HCT116 (cell line): ENCODE results near the gene ZXDC. TPM values are rescaled to one million over a fixed set of nuclear protein-coding genes. Genes with fewer than 3 reads are reported as not detected.

Experiments
- ATAC-seq: fragments of 200-7000 bp; cut with Tn5 transposase; 2 replicates; pipeline ENCODE4 v1.9.1; 2020; ENCODE audit warnings: mild to moderate bottlenecking, moderate library complexity
- BruUV-seq: library from RNA; stranded (reverse); fragments of 400-500 nt; replicated peaks from 2 replicates; lab custom pipeline; 2021; lab: Mats Ljungman, UMichigan
- CTCF ChIA-PET: fragments of 300-600 bp; sonication (Branson Sonifier 250); formaldehyde crosslinking; loops from one replicate; lab custom pipeline; 2021; ENCODE audit warnings: antibody characterized with exemption; lab: Charles Lee
- POLR2A ChIA-PET: fragments of 300-600, 350-600 bp; sonication (Branson Sonifier 250); formaldehyde crosslinking; loops from one replicate; lab custom pipeline; 2021; ENCODE audit warnings: antibody characterized with exemption; lab: Charles Lee
- RAD21 ChIA-PET, 2 experiments: fragments of 300-600 bp; sonication (Branson Sonifier 250); formaldehyde crosslinking; loops; one replicate each; lab custom pipeline; 2023; ENCODE audit warnings: low total read pairs in 2 of 2; ENCODE audit not compliant: uncharacterized antibody in 2 of 2, unreplicated experiment in 2 of 2, low non-redundant PET in 1 of 2; lab: Charles Lee
- DNase-seq: peaks from one replicate; pipeline ENCODE4 v3.0.0-alpha.2; 2010; ENCODE audit warnings: low read depth, low spot score
- H2AFZ ChIP-seq: fragments of 200-600 bp; shearing (Covaris generic), sonication (generic); 2 replicates; pipeline ENCODE4 v1.6.1; 2017; ENCODE audit warnings: low read depth, mixed run types, mixed read lengths, antibody characterized with exemption, low read length; ENCODE audit not compliant: poor library complexity, severe bottlenecking
- H3K27ac ChIP-seq: 2 replicates; pipeline ENCODE4 v1.5.1; 2012; ENCODE audit warnings: low read depth, low read length
- H3K27me3 ChIP-seq: fragments of 200-600 bp; sonication (generic); 2 replicates; pipeline ENCODE4 v1.6.1; 2016; ENCODE audit warnings: mixed run types, low read length, mixed read lengths; ENCODE audit not compliant: insufficient read depth
- H3K36me3 ChIP-seq, 2 experiments: fragments of 200-500 bp in 1 of 2; fragments of 200-600 bp in 1 of 2; sonication (Bioruptor generic) in 1 of 2; sonication (generic) in 1 of 2; 2 replicates each; pipeline versions ENCODE4 v1.5.1 to v1.6.1; 2014 to 2016; ENCODE audit warnings: low read length in 2 of 2, inconsistent platforms in 1 of 2, mixed read lengths in 1 of 2, mixed run types in 1 of 2; ENCODE audit not compliant: insufficient read depth in 2 of 2, control insufficient read depth in 1 of 2
- H3K4me1 ChIP-seq, 2 experiments: fragments of 200-600 bp in 1 of 2; sonication (generic) in 1 of 2; 2 replicates each; pipeline versions ENCODE4 v1.5.1 to v1.6.1; 2012 to 2017; ENCODE audit warnings: low read length in 2 of 2, inconsistent platforms in 1 of 2, mild to moderate bottlenecking in 1 of 2, mixed read lengths in 1 of 2, mixed run types in 1 of 2, moderate library complexity in 1 of 2; ENCODE audit not compliant: insufficient read depth in 2 of 2, control insufficient read depth in 1 of 2
- H3K4me2 ChIP-seq: fragments of 200-600 bp; sonication (generic); 2 replicates; pipeline ENCODE4 v1.6.1; 2017; ENCODE audit warnings: mixed run types, low read length, mixed read lengths
- H3K4me3 ChIP-seq, 2 experiments: fragments of 200-600 bp in 1 of 2; sonication (generic) in 1 of 2; replicated peaks in 1 of 2; 2 replicates each; pipeline ENCODE4 v1.5.1; 2011 to 2016; ENCODE audit warnings: low read length in 2 of 2, control low read depth in 1 of 2, low read depth in 1 of 2, mild to moderate bottlenecking in 1 of 2, mixed read lengths in 1 of 2, mixed run types in 1 of 2
- H3K79me2 ChIP-seq: fragments of 200-600 bp; sonication (generic); 2 replicates; pipeline ENCODE4 v1.6.1; 2017; ENCODE audit warnings: mild to moderate bottlenecking, mixed run types, low read length, moderate library complexity, mixed read lengths; ENCODE audit not compliant: insufficient read depth
- H3K9ac ChIP-seq: fragments of 200-600 bp; sonication (generic); 2 replicates; pipeline ENCODE4 v1.6.1; 2016; ENCODE audit warnings: low read length, mixed read lengths
- H3K9me2 ChIP-seq: fragments of 200-600 bp; sonication (generic), shearing (Covaris generic); 2 replicates; pipeline ENCODE4 v1.6.1; 2017; ENCODE audit warnings: mixed run types, mild to moderate bottlenecking, moderate library complexity; ENCODE audit not compliant: insufficient read depth
- H3K9me3 ChIP-seq, 2 experiments: fragments of 200-500 bp in 1 of 2; fragments of 200-600 bp in 1 of 2; sonication (Bioruptor generic) in 1 of 2; sonication (generic) in 1 of 2; 2 replicates each; pipeline ENCODE4 v1.6.1; 2014 to 2017; ENCODE audit warnings: low read length in 2 of 2, mixed read lengths in 2 of 2, inconsistent platforms in 1 of 2, low read depth in 1 of 2, mild to moderate bottlenecking in 1 of 2, mixed run types in 1 of 2, moderate library complexity in 1 of 2; ENCODE audit not compliant: control insufficient read depth in 1 of 2, insufficient read depth in 1 of 2
- H4K20me1 ChIP-seq: fragments of 200-600 bp; sonication (generic), shearing (Covaris generic); 2 replicates; pipeline ENCODE4 v1.6.1; 2017; ENCODE audit warnings: mixed run types, mild to moderate bottlenecking, moderate library complexity; ENCODE audit not compliant: insufficient read depth
- CBX3 ChIP-seq: IDR thresholded peaks from 2 replicates; pipeline ENCODE4 v1.6.1; 2012; ENCODE audit warnings: low read depth
- EZH2 ChIP-seq: fragments of 200-600 bp; sonication (generic); IDR thresholded peaks from 2 replicates; pipeline ENCODE4 v1.6.1; 2017; ENCODE audit warnings: antibody characterized with exemption, mixed run types
- EZH2phosphoT487 ChIP-seq: fragments of 200-600 bp; IDR thresholded peaks from 2 replicates; pipeline ENCODE4 v1.6.1; 2018; ENCODE audit warnings: antibody characterized with exemption, borderline replicate concordance
- FOSL1 ChIP-seq: IDR thresholded peaks from 2 replicates; pipeline ENCODE4 v1.6.1; 2012; ENCODE audit warnings: low read depth
- POLR2AphosphoS5 ChIP-seq: IDR thresholded peaks from 2 replicates; pipeline ENCODE4 v1.6.1; 2011; ENCODE audit warnings: mild to moderate bottlenecking, low read depth, low read length, moderate library complexity
- RAD21 ChIP-seq: IDR thresholded peaks from 2 replicates; pipeline ENCODE4 v1.6.1; 2012; ENCODE audit warnings: low read depth, mild to moderate bottlenecking
- SRF ChIP-seq: IDR thresholded peaks from 2 replicates; pipeline ENCODE4 v1.6.1; 2012; ENCODE audit warnings: low read depth
- TCF7L2 ChIP-seq: IDR thresholded peaks from 2 replicates; pipeline ENCODE4 v1.7.0; 2011; ENCODE audit warnings: borderline replicate concordance, inconsistent platforms; ENCODE audit not compliant: insufficient read depth, insufficient read length; ENCODE audit errors: extremely low read depth
- intact Hi-C: fragments of 100-400 bp; cut with micrococcal nuclease; formaldehyde crosslinking; loops from 2 replicates; pipeline ENCODE4 v1.10.0; 2022
- total RNA-seq: library from RNA; stranded (reverse); gene quantifications from one replicate; pipeline ENCODE4 v1.2.1, GENCODE V29; 2021; ENCODE audit not compliant: unreplicated experiment
- TF ChIP-seq, protein P1 (sequence below): IDR thresholded peaks from 2 replicates; pipeline ENCODE4 v1.6.1; 2011; ENCODE audit warnings: mild to moderate bottlenecking, low read length, moderate library complexity; ENCODE audit not compliant: insufficient replicate concordance; ENCODE audit errors: extremely low read depth

Gene ZXDC
- total RNA-seq, 1 experiment from 2014 or later, result 29.9 TPM

DNA sequence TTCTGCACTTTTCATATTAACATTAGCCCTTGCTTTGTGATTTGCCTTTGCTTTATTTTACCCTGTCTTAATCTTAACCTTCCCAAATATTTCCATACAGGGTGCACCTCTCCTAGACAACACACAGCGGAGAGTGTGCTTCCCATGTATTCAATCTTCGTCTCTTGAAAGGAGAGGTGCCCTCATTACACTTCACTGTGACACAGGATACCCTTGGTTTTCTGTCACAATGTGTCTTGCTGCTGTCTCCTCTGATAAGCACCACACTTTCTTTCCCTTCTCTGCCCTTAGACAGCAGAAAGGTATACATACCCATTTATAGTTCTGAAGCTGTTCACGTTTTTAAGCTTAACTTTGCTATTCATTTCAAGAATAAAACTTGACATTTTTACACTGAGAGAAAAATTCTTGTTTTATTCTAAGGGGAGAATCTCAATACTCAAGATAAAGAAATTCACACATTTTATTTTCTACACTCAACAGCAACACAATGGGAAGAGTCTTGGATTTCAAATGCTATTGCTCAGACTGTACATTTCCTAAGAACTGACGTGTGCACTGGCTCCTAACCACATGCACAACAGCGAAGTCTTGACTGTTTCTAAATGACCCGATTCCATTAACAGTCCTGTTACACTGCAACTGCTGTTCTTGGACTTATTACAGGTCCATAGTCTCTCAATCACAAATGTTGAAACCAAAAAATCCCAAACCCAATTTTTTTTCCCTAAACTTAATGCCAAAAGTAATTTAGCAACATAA, 21.1 kb downstream of the ZXDC start:
- no peak overlapping the region for H3K27ac ChIP-seq
- BruUV-seq, result no TSS peak
- H3K9me3 ChIP-seq, result no peaks in the 10 kb centered on the region
- ChIA-PET CTCF (no interaction called here), POLR2A (no interaction called here), RAD21 (no interaction called here)
- H3K4me3 ChIP-seq, result no peak overlapping the region
- no peaks in the 10 kb centered on the region for H3K9me2 ChIP-seq
- intact Hi-C loops, result no loop called here
- no peaks in the 10 kb centered on the region for H3K4me1 ChIP-seq
- H3K27me3 ChIP-seq, result no peaks in the 10 kb centered on the region
- peaks cover 34 to 41% of the 10 kb centered on the region in 2 experiments; a peak in 3 of 4 replicates for H3K36me3 ChIP-seq
- H2AFZ ChIP-seq, result no peak overlapping the region
- ATAC-seq (no peak), DNase-seq (no peak)
- H3K9ac ChIP-seq, result no peak overlapping the region
- H3K79me2 ChIP-seq, result peaks cover 38% of the 10 kb centered on the region
- H4K20me1 ChIP-seq, result no peaks in the 10 kb centered on the region
- TF ChIP-seq RAD21, result no peak
- TF ChIP-seq FOSL1, result no peak
- TF ChIP-seq, protein P1, sequence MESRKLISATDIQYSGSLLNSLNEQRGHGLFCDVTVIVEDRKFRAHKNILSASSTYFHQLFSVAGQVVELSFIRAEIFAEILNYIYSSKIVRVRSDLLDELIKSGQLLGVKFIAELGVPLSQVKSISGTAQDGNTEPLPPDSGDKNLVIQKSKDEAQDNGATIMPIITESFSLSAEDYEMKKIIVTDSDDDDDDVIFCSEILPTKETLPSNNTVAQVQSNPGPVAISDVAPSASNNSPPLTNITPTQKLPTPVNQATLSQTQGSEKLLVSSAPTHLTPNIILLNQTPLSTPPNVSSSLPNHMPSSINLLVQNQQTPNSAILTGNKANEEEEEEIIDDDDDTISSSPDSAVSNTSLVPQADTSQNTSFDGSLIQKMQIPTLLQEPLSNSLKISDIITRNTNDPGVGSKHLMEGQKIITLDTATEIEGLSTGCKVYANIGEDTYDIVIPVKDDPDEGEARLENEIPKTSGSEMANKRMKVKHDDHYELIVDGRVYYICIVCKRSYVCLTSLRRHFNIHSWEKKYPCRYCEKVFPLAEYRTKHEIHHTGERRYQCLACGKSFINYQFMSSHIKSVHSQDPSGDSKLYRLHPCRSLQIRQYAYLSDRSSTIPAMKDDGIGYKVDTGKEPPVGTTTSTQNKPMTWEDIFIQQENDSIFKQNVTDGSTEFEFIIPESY, result no peak
- no peak for TF ChIP-seq TCF7L2
- no peak for TF ChIP-seq EZH2
- TF ChIP-seq CBX3, result no peak
- no peak for TF ChIP-seq EZH2phosphoT487
- no peak overlapping the region for H3K4me2 ChIP-seq

DNA sequence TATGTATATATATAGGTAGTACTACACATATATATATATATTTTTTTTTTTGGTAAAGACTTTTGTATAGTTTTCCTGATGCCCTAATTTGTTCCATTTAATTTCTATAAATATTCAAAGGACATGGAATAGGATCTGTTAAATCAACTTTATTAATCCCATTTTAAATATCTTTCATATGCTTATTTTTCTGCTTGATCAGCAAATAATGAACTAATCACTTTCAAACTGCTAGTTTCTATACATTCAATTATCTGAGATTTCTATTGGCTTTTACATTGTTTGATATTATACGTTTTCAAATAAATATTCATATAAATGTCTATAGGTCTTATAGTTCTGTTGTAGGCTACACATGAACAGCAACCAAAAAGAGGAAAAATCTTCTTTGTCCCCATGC, 21.7 kb downstream of the ZXDC start:
- Histone ChIP-seq H4K20me1 (no peaks in the 10 kb centered on the region), H3K9me2 (no peaks in the 10 kb centered on the region), H3K4me1 (no peaks in the 10 kb centered on the region), H3K27me3 (no peaks in the 10 kb centered on the region), H3K36me3 (peaks cover 28 to 38% of the 10 kb centered on the region in 2 experiments; a peak in 3 of 4 replicates), H3K27ac (no peak overlapping the region), H3K4me3 (no peak overlapping the region), H2AFZ (no peak overlapping the region), H3K79me2 (peaks cover 38% of the 10 kb centered on the region), H3K9ac (no peak overlapping the region), H3K9me3 (no peaks in the 10 kb centered on the region), H3K4me2 (no peak overlapping the region)
- DNase-seq, result no peak
- ChIA-PET POLR2A (no interaction called here), CTCF (no interaction called here), RAD21 (no interaction called here)
- intact Hi-C loops, result no loop called here
- no TSS peak for BruUV-seq
- no peak for ATAC-seq
- TF ChIP-seq POLR2AphosphoS5 (no peak), SRF (no peak)
